Measurements from ENCODE around the gene MEGF6. TPM values are rescaled to one million over a fixed set of nuclear protein-coding genes. Genes with fewer than 3 reads are reported as not detected.

Gene MEGF6
- total RNA-seq, 1 experiment from 2014 or later, result 32.4 TPM

- Mint-ChIP-seq H3K27ac (ENCODE audit: unreplicated experiment) (peak overlapping the region; percentile 63), H3K4me1 (ENCODE audit: low read depth, unreplicated experiment) (peaks cover 9% of the 10 kb centered on the region), H3K4me3 (ENCODE audit: low read depth, unreplicated experiment) (peak overlapping the region; percentile 24), H3K27me3 (ENCODE audit: unreplicated experiment) (no peaks in the 10 kb centered on the region), H3K36me3 (ENCODE audit: insufficient read depth, unreplicated experiment) (peaks cover 45% of the 10 kb centered on the region), H3K9me3 (ENCODE audit: low read depth, unreplicated experiment) (peaks cover 4% of the 10 kb centered on the region)
- CTCF ChIA-PET, result no interaction called here
- peak; percentile 75 for TF ChIP-seq CTCF (IDR thresholded peaks at IDR 0.05; ENCODE audit: unreplicated experiment)
- intact Hi-C loops (cut with micrococcal nuclease; ENCODE audit: unreplicated experiment), result no loop called here
- DNase-seq, result peak; percentile 63
- no TSS peak for BruUV-seq (replicated peaks)
These were observed 127.4 kb downstream of the MEGF6 start for GRCh38 chr1:3483801-3484444.

- H3K4me1 Mint-ChIP-seq (ENCODE audit: low read depth, unreplicated experiment), result peaks cover 9% of the 10 kb centered on the region
- no TSS peak for BruUV-seq (replicated peaks)
- intact Hi-C loops (cut with micrococcal nuclease; ENCODE audit: unreplicated experiment), result no loop called here
- H3K27me3 Mint-ChIP-seq (ENCODE audit: unreplicated experiment), result no peaks in the 10 kb centered on the region
- CTCF ChIA-PET, result no interaction called here
- no peak for DNase-seq
- no peaks in the 10 kb centered on the region for H3K9me3 Mint-ChIP-seq (ENCODE audit: low read depth, unreplicated experiment)
- H3K27ac Mint-ChIP-seq (ENCODE audit: unreplicated experiment), result peak overlapping the region; percentile 63
- no peak for TF ChIP-seq CTCF (IDR thresholded peaks at IDR 0.05; ENCODE audit: unreplicated experiment)
- peaks cover 45% of the 10 kb centered on the region for H3K36me3 Mint-ChIP-seq (ENCODE audit: insufficient read depth, unreplicated experiment)
- H3K4me3 Mint-ChIP-seq (ENCODE audit: low read depth, unreplicated experiment), result no peak overlapping the region
These were observed 127.9 kb downstream of the MEGF6 start for GRCh38 chr1:3483380-3483779.

- Mint-ChIP-seq H3K27me3 (ENCODE audit: unreplicated experiment) (no peaks in the 10 kb centered on the region), H3K4me3 (ENCODE audit: low read depth, unreplicated experiment) (no peak overlapping the region), H3K4me1 (ENCODE audit: low read depth, unreplicated experiment) (peaks cover 9% of the 10 kb centered on the region), H3K27ac (ENCODE audit: unreplicated experiment) (no peak overlapping the region), H3K9me3 (ENCODE audit: low read depth, unreplicated experiment) (no peaks in the 10 kb centered on the region), H3K36me3 (ENCODE audit: insufficient read depth, unreplicated experiment) (peaks cover 53% of the 10 kb centered on the region)
- BruUV-seq (replicated peaks), result no TSS peak
- peak; percentile 46 for DNase-seq
- CTCF ChIA-PET, result interaction anchor here (1.3 kb wide), 1 partner anchor 29 kb away, joined by 15 read pairs; no protein-coding TSS in a partner anchor
- TF ChIP-seq CTCF (IDR thresholded peaks at IDR 0.05; ENCODE audit: unreplicated experiment), result peak; percentile 38
- intact Hi-C loops (cut with micrococcal nuclease; ENCODE audit: unreplicated experiment), result no loop called here
These were observed 128.9 kb downstream of the MEGF6 start for GRCh38 chr1:3482378-3482849.

- intact Hi-C loops (cut with micrococcal nuclease; ENCODE audit: unreplicated experiment), result no loop called here
- Mint-ChIP-seq H3K27me3 (ENCODE audit: unreplicated experiment) (no peaks in the 10 kb centered on the region), H3K27ac (ENCODE audit: unreplicated experiment) (no peak overlapping the region)
These were observed 129.4 kb downstream of the MEGF6 start for GRCh38 chr1:3481836-3482375.

More at GRCh38 chr1:3481836-3482375, 129.4 kb downstream of the MEGF6 start:
- BruUV-seq (replicated peaks), result no TSS peak
- CTCF ChIA-PET, result interaction anchor here (1.3 kb wide), 1 partner anchor 29 kb away, joined by 15 read pairs; no protein-coding TSS in a partner anchor
- H3K4me3 Mint-ChIP-seq (ENCODE audit: low read depth, unreplicated experiment), result no peak overlapping the region
- DNase-seq, result no peak
- H3K4me1 Mint-ChIP-seq (ENCODE audit: low read depth, unreplicated experiment), result peaks cover 9% of the 10 kb centered on the region
- H3K9me3 Mint-ChIP-seq (ENCODE audit: low read depth, unreplicated experiment), result no peaks in the 10 kb centered on the region
- no peak for TF ChIP-seq CTCF (IDR thresholded peaks at IDR 0.05; ENCODE audit: unreplicated experiment)
- peaks cover 53% of the 10 kb centered on the region for H3K36me3 Mint-ChIP-seq (ENCODE audit: insufficient read depth, unreplicated experiment)

Measured in Calu3 (cell line).